Activated naive CD8-positive, alpha-beta T cell treated with anti-CD3 and anti-CD28 coated beads for 36 hours (primary cell): ENCODE measurements around the gene LRRC52. TPM values are rescaled to one million over a fixed set of nuclear protein-coding genes. Genes with fewer than 3 reads are reported as not detected.
A peak's percentile ranks its signal among the peaks of the same experiment; 100 is the strongest.
"Not testable (repeated sequence)": the region's sequence is repeated elsewhere in the genome, so short reads cannot be mapped to it uniquely, and the experiment has no call there.

ENCODE experiments used
- DNase-seq: peaks from one replicate; pipeline ENCODE4 v3.0.0; 2021
- H3K27ac Mint-ChIP-seq: one replicate; pipeline ENCODE4 v1.8.0; 2022; ENCODE audit warnings: mild to moderate bottlenecking, moderate library complexity, mixed read lengths
- H3K27me3 Mint-ChIP-seq: one replicate; pipeline ENCODE4 v1.8.0; 2022; ENCODE audit warnings: mild to moderate bottlenecking, mixed read lengths
- H3K36me3 Mint-ChIP-seq: one replicate; pipeline ENCODE4 v1.8.0; 2021; ENCODE audit warnings: mild to moderate bottlenecking, mixed read lengths
- H3K4me1 Mint-ChIP-seq: one replicate; pipeline ENCODE4 v1.8.0; 2021; ENCODE audit warnings: mixed read lengths
- H3K4me3 Mint-ChIP-seq: one replicate; pipeline ENCODE4 v1.8.0; 2022; ENCODE audit warnings: mild to moderate bottlenecking, moderate library complexity, mixed read lengths
- H3K9me3 Mint-ChIP-seq: one replicate; pipeline ENCODE4 v1.8.0; 2022; ENCODE audit warnings: mixed read lengths
- total RNA-seq, 2 experiments: library from RNA; stranded (reverse); gene quantifications; one replicate each; pipeline ENCODE4 v1.2.3, GENCODE V29; 2021

Gene LRRC52
- total RNA-seq, 2 experiments from 2014 or later, result not detected

DNA sequence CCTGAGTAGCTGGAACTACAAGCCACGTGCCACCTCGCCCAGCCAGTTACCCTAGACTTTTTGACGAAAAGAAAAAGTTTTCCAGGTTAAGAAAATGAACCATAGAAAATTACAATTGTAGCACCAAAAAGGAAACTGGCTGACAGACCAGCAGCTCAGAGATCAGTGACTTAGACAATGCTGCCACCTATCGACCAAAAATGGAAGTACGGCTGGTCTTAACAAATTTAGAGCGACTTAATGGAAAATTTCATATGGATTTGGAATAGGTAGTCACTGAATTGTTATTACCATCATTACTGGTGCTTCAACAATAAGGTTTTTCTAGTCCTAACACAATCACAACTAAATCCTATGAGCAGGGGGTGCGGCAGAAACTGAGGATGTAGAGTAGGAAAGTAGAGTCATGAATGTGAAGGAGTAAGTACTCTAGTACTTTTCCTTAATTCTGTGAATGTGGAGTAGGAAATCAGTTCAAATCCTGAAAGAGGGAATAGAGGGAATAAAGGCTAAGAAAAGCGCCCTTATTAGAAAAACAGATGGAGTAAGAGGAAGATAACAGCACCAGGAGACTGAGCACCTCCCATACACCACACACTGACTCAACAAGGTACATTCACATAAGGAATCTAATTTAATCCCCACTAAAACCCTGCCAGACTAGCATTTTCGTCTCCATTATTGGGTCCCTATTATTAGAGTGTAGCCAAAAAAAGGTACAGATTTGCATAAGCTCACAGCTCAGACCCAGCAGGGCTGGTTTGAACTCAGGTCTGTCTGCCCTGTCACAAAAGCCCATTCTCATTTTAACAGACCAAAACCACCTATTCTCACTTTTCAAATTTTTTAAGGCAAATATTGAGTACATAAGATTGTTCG, 49.4 kb downstream of the LRRC52 start:
- peaks cover 13% of the 10 kb centered on the region for H3K4me1 Mint-ChIP-seq
- peak; percentile 60 for DNase-seq
- no peaks in the 10 kb centered on the region for H3K36me3 Mint-ChIP-seq
- no peak overlapping the region for H3K27ac Mint-ChIP-seq
- H3K4me3 Mint-ChIP-seq, result no peak overlapping the region
- H3K27me3 Mint-ChIP-seq, result peaks cover 67% of the 10 kb centered on the region
- H3K9me3 Mint-ChIP-seq, result no peaks in the 10 kb centered on the region

DNA sequence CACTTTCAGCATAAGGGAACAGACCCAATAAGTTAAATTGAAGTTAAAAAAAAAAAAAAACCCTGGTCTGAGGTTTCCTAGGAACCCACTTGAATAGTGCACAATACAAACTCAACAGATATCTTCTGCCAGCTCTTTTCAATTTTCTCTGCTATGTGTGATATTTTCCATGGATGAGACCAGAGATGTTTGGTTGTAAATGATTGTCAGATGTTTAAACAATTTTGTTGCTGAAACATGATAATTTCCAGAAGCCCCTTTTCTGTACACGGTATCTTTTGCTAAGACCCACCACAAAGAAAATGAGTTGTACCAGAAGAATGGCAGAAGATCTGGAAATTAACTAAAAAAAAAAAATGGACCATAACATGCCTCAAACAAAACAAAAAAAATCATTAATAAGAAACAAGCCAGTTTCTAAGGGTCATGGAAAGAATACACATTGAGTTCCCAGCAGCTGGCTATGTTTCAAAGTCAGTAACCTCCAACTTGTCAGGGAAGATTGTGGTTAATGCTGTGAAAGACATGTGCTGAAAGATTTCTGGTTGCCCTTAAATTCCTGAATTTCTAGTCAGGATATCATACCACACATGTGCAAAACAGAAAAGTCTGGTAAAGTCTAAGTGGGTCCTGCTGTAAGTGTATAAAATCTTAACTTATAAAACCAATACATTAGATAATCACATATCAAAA, 51.6 kb downstream of the LRRC52 start:
- H3K36me3 Mint-ChIP-seq, result no peaks in the 10 kb centered on the region
- no peak for DNase-seq
- no peaks in the 10 kb centered on the region for H3K9me3 Mint-ChIP-seq
- H3K4me1 Mint-ChIP-seq, result peaks cover 24% of the 10 kb centered on the region
- peaks cover 57% of the 10 kb centered on the region for H3K27me3 Mint-ChIP-seq
- no peak overlapping the region for H3K4me3 Mint-ChIP-seq
- H3K27ac Mint-ChIP-seq, result no peak overlapping the region

DNA sequence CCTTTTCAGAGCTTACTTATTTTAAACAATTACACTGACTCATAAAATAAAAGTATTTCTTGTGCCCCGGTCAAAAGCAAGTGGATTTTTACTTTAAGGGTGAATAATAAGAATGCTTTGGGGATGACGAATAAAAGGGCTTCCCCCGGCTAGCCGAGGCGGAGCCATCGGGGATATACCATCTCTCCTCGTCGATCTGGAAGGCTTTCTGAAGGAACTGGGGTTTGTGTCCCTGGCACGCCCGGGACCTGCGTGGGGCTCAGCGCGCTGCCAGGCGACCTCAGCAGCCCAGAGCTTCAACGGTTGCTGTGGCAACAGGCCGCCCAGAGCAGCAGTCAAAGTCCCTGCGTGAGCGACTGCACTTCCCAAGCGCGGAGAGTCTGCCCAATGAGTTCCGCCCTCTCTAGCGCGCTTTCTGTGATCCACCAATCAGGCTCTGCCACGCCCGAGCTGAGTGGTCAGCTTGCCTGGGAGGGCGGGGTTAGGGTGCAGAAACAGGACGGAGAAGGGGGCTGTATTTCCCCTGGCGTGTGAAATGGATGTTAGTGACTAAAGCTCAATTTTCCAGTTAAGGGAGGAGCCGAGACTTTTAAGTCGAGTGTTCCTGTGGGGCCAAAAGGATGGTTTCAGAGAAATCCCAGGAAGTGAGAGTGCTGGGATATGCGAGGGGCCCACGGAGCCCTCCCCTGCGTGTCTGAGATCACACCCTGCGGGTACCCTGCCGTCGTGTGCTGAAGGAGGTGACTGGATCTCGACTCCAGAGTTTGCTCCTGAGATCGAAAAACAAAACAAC, 54.3 kb downstream of the LRRC52 start:
- peaks cover 45% of the 10 kb centered on the region for H3K27me3 Mint-ChIP-seq
- peaks cover 27% of the 10 kb centered on the region for H3K4me1 Mint-ChIP-seq
- peak overlapping the region; percentile 88 for H3K4me3 Mint-ChIP-seq
- H3K27ac Mint-ChIP-seq, result peak overlapping the region; percentile 76
- no peaks in the 10 kb centered on the region for H3K36me3 Mint-ChIP-seq
- DNase-seq, result peak; percentile 96
- H3K9me3 Mint-ChIP-seq, result no peaks in the 10 kb centered on the region

DNA sequence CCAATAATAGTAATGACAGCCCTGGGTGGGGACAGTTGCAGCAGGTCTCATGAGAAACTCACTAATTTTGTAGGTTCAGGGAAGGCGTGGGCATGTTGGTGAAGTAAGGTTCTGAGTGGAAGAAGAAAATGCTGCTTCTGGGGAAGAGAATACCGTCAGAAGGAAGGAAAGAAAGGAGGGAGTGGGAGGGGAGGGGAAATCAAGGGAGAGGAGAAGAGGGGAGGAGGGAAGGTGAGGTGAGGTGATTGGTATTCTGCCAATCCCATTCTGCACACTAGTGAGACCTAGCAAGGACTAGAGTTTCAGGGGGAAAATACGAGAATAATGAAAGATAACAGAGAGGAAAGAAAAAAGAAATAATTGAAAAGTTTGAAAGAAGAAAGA, 54.9 kb downstream of the LRRC52 start:
- Mint-ChIP-seq H3K4me3 (peak overlapping the region; percentile 88), H3K9me3 (no peaks in the 10 kb centered on the region), H3K27ac (peak overlapping the region; percentile 76), H3K27me3 (peaks cover 39% of the 10 kb centered on the region), H3K4me1 (peaks cover 26% of the 10 kb centered on the region), H3K36me3 (no peaks in the 10 kb centered on the region)
- DNase-seq, result no peak

DNA sequence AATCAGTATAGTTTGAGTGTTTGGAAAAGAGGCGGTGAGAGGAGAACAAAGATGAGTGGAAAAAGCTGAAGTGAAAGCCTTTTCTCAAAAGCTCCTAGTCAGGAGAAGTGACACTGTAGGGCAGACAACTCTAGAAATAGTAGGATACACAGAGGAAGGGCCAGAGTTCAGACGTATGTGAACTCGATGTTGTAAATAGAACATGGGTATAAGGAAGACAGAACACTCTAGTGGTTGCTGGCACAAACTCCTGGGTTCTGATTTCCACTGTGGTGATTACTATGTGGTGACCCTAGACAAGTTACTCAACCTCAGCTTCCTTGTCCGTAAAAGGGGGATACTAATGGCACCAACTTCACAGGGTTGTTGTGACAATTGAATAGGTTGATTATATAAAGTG, 57.0 kb downstream of the LRRC52 start:
- H3K27ac Mint-ChIP-seq, result no peak overlapping the region

DNA sequence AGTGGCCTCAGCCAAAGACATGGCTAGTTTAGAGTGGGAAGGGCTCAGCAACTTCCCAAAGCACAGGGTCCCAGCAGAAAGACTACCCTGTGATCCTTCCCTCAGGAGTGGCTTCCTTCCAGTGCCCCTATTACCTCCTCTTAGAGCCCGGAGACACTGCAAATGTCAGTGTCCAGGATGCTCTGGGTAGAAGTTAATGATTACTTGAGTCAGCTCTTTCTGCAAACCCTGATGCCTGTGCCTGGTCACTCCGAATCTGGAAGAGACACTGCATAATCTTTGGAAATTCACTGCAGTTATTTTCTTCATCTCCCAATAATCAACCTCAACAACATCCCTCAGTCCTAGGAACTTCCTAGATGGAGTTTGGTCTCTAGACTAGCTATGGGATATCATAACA, 60.0 kb downstream of the LRRC52 start:
- Mint-ChIP-seq H3K27ac (no peak overlapping the region), H3K36me3 (no peaks in the 10 kb centered on the region), H3K9me3 (no peaks in the 10 kb centered on the region), H3K4me1 (peaks cover 11% of the 10 kb centered on the region), H3K27me3 (peaks cover 8% of the 10 kb centered on the region), H3K4me3 (no peak overlapping the region)
- DNase-seq, result no peak

More for the DNA sequence above, 57.0 kb downstream of the LRRC52 start:
- no peaks in the 10 kb centered on the region for H3K9me3 Mint-ChIP-seq
- H3K4me3 Mint-ChIP-seq, result no peak overlapping the region
- no peak for DNase-seq
- peaks cover 21% of the 10 kb centered on the region for H3K27me3 Mint-ChIP-seq
- peaks cover 26% of the 10 kb centered on the region for H3K4me1 Mint-ChIP-seq
- no peaks in the 10 kb centered on the region for H3K36me3 Mint-ChIP-seq

DNA sequence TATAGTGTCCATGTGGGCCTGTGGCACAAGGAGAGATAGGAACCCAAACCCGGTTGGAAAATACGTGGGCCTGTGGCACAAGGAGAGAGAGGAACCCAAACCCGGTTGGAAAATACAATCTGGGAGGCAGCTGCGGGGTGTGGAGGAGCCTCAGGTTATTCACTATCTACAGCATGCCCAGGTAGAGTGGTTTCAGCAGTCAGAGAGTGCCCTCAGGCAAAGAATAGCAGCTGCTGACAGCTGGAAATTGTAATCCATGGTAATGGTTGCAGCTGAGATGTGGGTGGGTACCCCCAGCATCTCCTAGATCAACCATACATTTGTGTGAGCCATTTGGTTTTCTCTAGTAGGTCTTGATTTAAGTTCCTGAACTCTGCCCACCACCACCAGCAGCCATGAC, 61.4 kb downstream of the LRRC52 start:
- Mint-ChIP-seq H3K27ac (no peak overlapping the region), H3K9me3 (no peaks in the 10 kb centered on the region), H3K4me3 (no peak overlapping the region), H3K27me3 (peaks cover 5% of the 10 kb centered on the region), H3K4me1 (peaks cover 6% of the 10 kb centered on the region), H3K36me3 (no peaks in the 10 kb centered on the region)
- no peak for DNase-seq

DNA sequence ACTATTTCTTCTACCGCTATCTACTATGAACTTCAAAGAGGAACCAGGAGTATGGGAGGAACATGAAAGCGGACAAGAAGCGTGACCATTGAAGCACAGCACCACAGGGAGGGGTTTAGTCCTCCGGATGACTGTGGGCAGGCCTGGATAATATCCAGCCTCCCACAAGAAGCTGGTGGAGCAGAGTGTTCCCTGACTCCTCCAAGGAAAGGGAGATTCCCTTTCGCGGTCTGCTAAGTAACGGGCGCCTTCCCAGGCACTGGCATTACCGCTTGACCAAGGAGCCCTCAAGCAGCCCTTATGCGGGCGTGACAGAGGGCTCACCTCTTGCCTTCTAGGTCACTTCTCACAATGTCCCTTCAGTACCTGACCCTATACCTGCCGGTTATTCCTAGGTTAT, 62.9 kb downstream of the LRRC52 start:
- not testable (repeated sequence) for H3K27ac Mint-ChIP-seq, H3K27me3 Mint-ChIP-seq

DNA sequence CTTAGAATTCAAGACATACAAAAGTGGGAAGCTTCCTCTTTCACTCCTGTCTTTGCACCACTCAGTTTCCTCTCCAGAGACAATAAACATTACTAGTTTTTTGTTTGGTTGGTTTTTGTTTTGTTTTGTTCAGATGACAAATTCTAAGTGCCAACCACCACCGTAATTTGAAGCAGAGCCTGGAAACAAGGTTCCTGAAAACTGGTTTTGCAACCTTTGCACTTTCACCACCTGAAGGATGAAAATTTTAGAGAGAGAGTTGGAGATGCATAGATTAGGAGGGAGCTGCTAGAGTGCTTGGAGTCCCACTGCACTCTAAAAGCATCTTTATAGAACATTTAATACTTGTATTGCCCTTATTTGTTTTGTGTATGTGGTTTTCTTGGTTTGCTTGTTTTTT, 67.1 kb downstream of the LRRC52 start:
- H3K4me1 Mint-ChIP-seq, result no peaks in the 10 kb centered on the region
- H3K4me3 Mint-ChIP-seq, result no peak overlapping the region
- H3K27me3 Mint-ChIP-seq, result peaks cover 6% of the 10 kb centered on the region
- peaks cover 9% of the 10 kb centered on the region for H3K9me3 Mint-ChIP-seq
- H3K27ac Mint-ChIP-seq, result no peak overlapping the region
- H3K36me3 Mint-ChIP-seq, result peaks cover 5% of the 10 kb centered on the region
- no peak for DNase-seq

More for the DNA sequence above, 62.9 kb downstream of the LRRC52 start:
- DNase-seq, H3K36me3 Mint-ChIP-seq, H3K9me3 Mint-ChIP-seq, H3K4me1 Mint-ChIP-seq, H3K4me3 Mint-ChIP-seq: not testable (repeated sequence)

DNA sequence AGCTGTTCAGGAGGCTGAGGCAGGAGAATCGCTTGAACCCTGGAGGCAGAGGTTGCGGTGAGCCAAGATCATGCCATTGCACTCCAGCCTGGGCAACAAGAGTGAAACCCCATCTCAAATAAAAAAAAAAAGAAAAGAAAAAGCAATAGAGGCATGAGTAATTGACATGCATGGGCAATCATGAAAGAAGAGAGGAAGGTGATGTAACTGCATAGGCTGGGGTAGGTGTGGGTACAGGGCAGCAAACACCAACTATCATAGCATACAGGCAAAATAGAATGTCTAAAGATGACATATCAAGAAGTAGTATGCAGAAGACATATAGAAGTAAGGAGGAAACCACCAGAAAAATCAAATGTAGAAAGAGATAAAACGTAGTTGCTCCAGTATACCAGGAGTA, 68.3 kb downstream of the LRRC52 start:
- Mint-ChIP-seq H3K4me3 (no peak overlapping the region), H3K4me1 (no peaks in the 10 kb centered on the region), H3K27me3 (peaks cover 6% of the 10 kb centered on the region), H3K9me3 (peaks cover 9% of the 10 kb centered on the region), H3K36me3 (peaks cover 5% of the 10 kb centered on the region), H3K27ac (no peak overlapping the region)
- no peak for DNase-seq

Other genes starting within 250 kb of the LRRC52 start
- gene LMX1A, start 187.3 kb upstream of the LRRC52 start, total RNA-seq, result not detected
- gene RXRG, start 98.9 kb upstream of the LRRC52 start, total RNA-seq, result under 1 TPM in 1 of 2 experiments, not detected in 1; 0.10 TPM
- 10 to 100 TPM; 31.7 to 33.3 TPM for gene MGST3, start 87.2 kb downstream of the LRRC52 start, total RNA-seq
- 10 to 100 TPM; 41.3 to 43.6 TPM for gene ALDH9A1, start 154.6 kb downstream of the LRRC52 start, total RNA-seq
- 10 to 100 TPM; 79.9 to 81.1 TPM for gene TMCO1, start 224.9 kb downstream of the LRRC52 start, total RNA-seq